T-helper 2 cell treated with Interferon-gamma antibody and Interleukin-4, amounts not matched to agents 5 μg/mL and 100 μg/mL, for 36 hours (primary cell): ENCODE data around the gene MTX3.
A peak's percentile ranks its signal among the peaks of the same experiment; 100 is the strongest.

Experiments used
- DNase-seq: peaks from one replicate; pipeline ENCODE4 v3.0.0; 2021; ENCODE audit warnings: low spot score
- H3K27ac Mint-ChIP-seq: one replicate; pipeline ENCODE4 v1.8.0; 2021; ENCODE audit warnings: mild to moderate bottlenecking, mixed read lengths
- H3K27me3 Mint-ChIP-seq: one replicate; pipeline ENCODE4 v1.8.0; 2021; ENCODE audit warnings: low read depth, mixed read lengths
- H3K36me3 Mint-ChIP-seq: one replicate; pipeline ENCODE4 v1.8.0; 2021; ENCODE audit warnings: low read depth, mixed read lengths
- H3K4me1 Mint-ChIP-seq: one replicate; pipeline ENCODE4 v1.8.0; 2021; ENCODE audit warnings: low read depth, mixed read lengths
- H3K4me3 Mint-ChIP-seq: one replicate; pipeline ENCODE4 v1.8.0; 2022; ENCODE audit warnings: mild to moderate bottlenecking, moderate library complexity, mixed read lengths
- H3K9me3 Mint-ChIP-seq: one replicate; pipeline ENCODE4 v1.8.0; 2021; ENCODE audit warnings: mixed read lengths

The MTX3 gene

GRCh38 chr5:79990598-79991507 lies at the start of gene MTX3:
TSS of gene MTX3 (minus strand) at chr5:79991262. CDS start at chr5:79991238, 24 bp downstream.
- Mint-ChIP-seq H3K4me3 (peak within 1 kb of the TSS; percentile 94), H3K9me3 (peaks cover 5% of the 10 kb centered on the region), H3K36me3 (peaks cover 36% of the 10 kb centered on the region), H3K4me1 (peaks cover 39% of the 10 kb centered on the region), H3K27ac (peak within 1 kb of the TSS; percentile 98), H3K27me3 (no peaks in the 10 kb centered on the region)
- DNase-seq = peak; percentile 84

- Mint-ChIP-seq H3K36me3 (no peaks in the 10 kb centered on the region), H3K27ac (no peak overlapping the region), H3K4me3 (no peak overlapping the region), H3K4me1 (peaks cover 9% of the 10 kb centered on the region), H3K9me3 (no peaks in the 10 kb centered on the region), H3K27me3 (peaks cover 36% of the 10 kb centered on the region)
- DNase-seq = no peak
Measured at GRCh38 chr5:80039650-80040049, 48.6 kb upstream of the MTX3 start.

GRCh38 chr5:80037366-80037765 lies 46.3 kb upstream of the MTX3 start:
- Mint-ChIP-seq H3K27ac (peak overlapping the region; percentile 33), H3K36me3 (no peaks in the 10 kb centered on the region), H3K4me3 (peak overlapping the region; percentile 16), H3K27me3 (peaks cover 36% of the 10 kb centered on the region), H3K9me3 (no peaks in the 10 kb centered on the region), H3K4me1 (peaks cover 26% of the 10 kb centered on the region)
- DNase-seq = no peak

- no peaks in the 10 kb centered on the region for H3K36me3 Mint-ChIP-seq
- H3K9me3 Mint-ChIP-seq = no peaks in the 10 kb centered on the region
- no peak for DNase-seq
- peaks cover 26% of the 10 kb centered on the region for H3K4me1 Mint-ChIP-seq
- no peak overlapping the region for H3K27ac Mint-ChIP-seq
- H3K27me3 Mint-ChIP-seq = peaks cover 36% of the 10 kb centered on the region
- no peak overlapping the region for H3K4me3 Mint-ChIP-seq
Measured at GRCh38 chr5:80036615-80037014, 45.6 kb upstream of the MTX3 start.

- Mint-ChIP-seq H3K4me1 (peaks cover 32% of the 10 kb centered on the region), H3K4me3 (peak overlapping the region; percentile 58), H3K27ac (no peak overlapping the region), H3K27me3 (peaks cover 36% of the 10 kb centered on the region), H3K9me3 (no peaks in the 10 kb centered on the region), H3K36me3 (no peaks in the 10 kb centered on the region)
- no peak for DNase-seq
Measured at GRCh38 chr5:80035839-80036238, 44.8 kb upstream of the MTX3 start.

GRCh38 chr5:80034962-80035821 lies 44.1 kb upstream of the MTX3 start, which contains the start of gene THBS4:
TSS of gene THBS4 (plus strand) at chr5:80035348. CDS start at chr5:80035538, 190 bp downstream.
- peaks cover 33% of the 10 kb centered on the region for H3K4me1 Mint-ChIP-seq

GRCh38 chr5:80034559-80034958 lies 43.5 kb upstream of the MTX3 start:
- no peaks in the 10 kb centered on the region for H3K36me3 Mint-ChIP-seq
- peaks cover 33% of the 10 kb centered on the region for H3K4me1 Mint-ChIP-seq
- DNase-seq = no peak
- peak overlapping the region; percentile 68 for H3K4me3 Mint-ChIP-seq
- H3K27ac Mint-ChIP-seq = no peak overlapping the region
- H3K27me3 Mint-ChIP-seq = peaks cover 34% of the 10 kb centered on the region
- H3K9me3 Mint-ChIP-seq = no peaks in the 10 kb centered on the region

More at GRCh38 chr5:80034962-80035821, 44.1 kb upstream of the MTX3 start, which contains the start of gene THBS4:
- DNase-seq = no peak
- Mint-ChIP-seq H3K9me3 (no peaks in the 10 kb centered on the region), H3K27me3 (peaks cover 36% of the 10 kb centered on the region), H3K36me3 (no peaks in the 10 kb centered on the region), H3K4me3 (peak within 1 kb of the TSS; percentile 68), H3K27ac (no peak within 1 kb of the TSS)

GRCh38 chr5:80033513-80033912 lies 42.5 kb upstream of the MTX3 start:
- Mint-ChIP-seq H3K27me3 (peaks cover 34% of the 10 kb centered on the region), H3K4me1 (peaks cover 36% of the 10 kb centered on the region), H3K9me3 (no peaks in the 10 kb centered on the region), H3K27ac (peak overlapping the region; percentile 8), H3K36me3 (no peaks in the 10 kb centered on the region), H3K4me3 (peak overlapping the region; percentile 24)
- DNase-seq = peak; percentile 28

- Mint-ChIP-seq H3K27me3 (peaks cover 21% of the 10 kb centered on the region), H3K9me3 (no peaks in the 10 kb centered on the region), H3K4me3 (no peak overlapping the region), H3K27ac (no peak overlapping the region), H3K4me1 (peaks cover 33% of the 10 kb centered on the region), H3K36me3 (no peaks in the 10 kb centered on the region)
- DNase-seq = no peak
Measured at GRCh38 chr5:80031109-80031508, 40.0 kb upstream of the MTX3 start.

- Mint-ChIP-seq H3K27me3 (peaks cover 12% of the 10 kb centered on the region), H3K27ac (no peak overlapping the region), H3K9me3 (no peaks in the 10 kb centered on the region), H3K4me3 (no peak overlapping the region), H3K36me3 (no peaks in the 10 kb centered on the region), H3K4me1 (peaks cover 15% of the 10 kb centered on the region)
- no peak for DNase-seq
Measured at GRCh38 chr5:80026841-80027240, 35.8 kb upstream of the MTX3 start.

- Mint-ChIP-seq H3K27me3 (peaks cover 12% of the 10 kb centered on the region), H3K27ac (no peak overlapping the region), H3K9me3 (no peaks in the 10 kb centered on the region), H3K4me3 (no peak overlapping the region), H3K36me3 (no peaks in the 10 kb centered on the region), H3K4me1 (peaks cover 8% of the 10 kb centered on the region)
- DNase-seq = no peak
Measured at GRCh38 chr5:80025069-80025468, 34.0 kb upstream of the MTX3 start.

GRCh38 chr5:80010754-80011392 lies 19.8 kb upstream of the MTX3 start:
- Mint-ChIP-seq H3K9me3 (no peaks in the 10 kb centered on the region), H3K27ac (no peak overlapping the region), H3K27me3 (no peaks in the 10 kb centered on the region), H3K4me3 (no peak overlapping the region), H3K4me1 (peaks cover 3% of the 10 kb centered on the region), H3K36me3 (no peaks in the 10 kb centered on the region)
- DNase-seq = no peak

GRCh38 chr5:80008995-80009765 lies 18.1 kb upstream of the MTX3 start:
- Mint-ChIP-seq H3K4me1 (peaks cover 3% of the 10 kb centered on the region), H3K9me3 (no peaks in the 10 kb centered on the region), H3K4me3 (no peak overlapping the region), H3K27ac (no peak overlapping the region), H3K27me3 (no peaks in the 10 kb centered on the region), H3K36me3 (no peaks in the 10 kb centered on the region)
- no peak for DNase-seq
